Liver (tissue), 3 donors: ENCODE measurements around the gene RARRES2.

Experiments
- EGR1 ChIP-seq, 2 donors: IDR thresholded peaks; 2 replicates each; pipeline ENCODE4 v1.6.1; 2016 to 2018; ENCODE audit warnings: antibody characterized with exemption in 2 of 2, low read depth in 2 of 2
- HNF4A ChIP-seq, 2 donors: conservative IDR thresholded peaks; 2 replicates each; pipeline ENCODE4 v1.6.1; 2016; ENCODE audit warnings: antibody characterized with exemption in 2 of 2, mild to moderate bottlenecking in 2 of 2
- RAD21 ChIP-seq, 2 donors: IDR thresholded peaks; 2 replicates each; pipeline ENCODE4 v1.6.1; 2016; ENCODE audit warnings: antibody characterized with exemption in 2 of 2, mild to moderate bottlenecking in 2 of 2
- RXRA ChIP-seq, 2 donors: IDR thresholded peaks; 2 replicates each; pipeline ENCODE4 v1.6.1; 2017 to 2018; ENCODE audit warnings: antibody characterized with exemption in 2 of 2, mild to moderate bottlenecking in 1 of 2
- TAF1 ChIP-seq: conservative IDR thresholded peaks from 2 replicates; pipeline ENCODE4 v1.6.1; 2016; ENCODE audit warnings: antibody characterized with exemption, mild to moderate bottlenecking
- TF ChIP-seq, protein P1 (sequence below): fragments of 150-350 bp; IDR thresholded peaks from 2 replicates; pipeline ENCODE4 v1.5.1; 2017; ENCODE audit warnings: improper control_type of control experiment, low read depth, low read length; ENCODE audit not compliant: missing input control
- donor health status: healthy.
- donor health status: healthy.

DNA sequence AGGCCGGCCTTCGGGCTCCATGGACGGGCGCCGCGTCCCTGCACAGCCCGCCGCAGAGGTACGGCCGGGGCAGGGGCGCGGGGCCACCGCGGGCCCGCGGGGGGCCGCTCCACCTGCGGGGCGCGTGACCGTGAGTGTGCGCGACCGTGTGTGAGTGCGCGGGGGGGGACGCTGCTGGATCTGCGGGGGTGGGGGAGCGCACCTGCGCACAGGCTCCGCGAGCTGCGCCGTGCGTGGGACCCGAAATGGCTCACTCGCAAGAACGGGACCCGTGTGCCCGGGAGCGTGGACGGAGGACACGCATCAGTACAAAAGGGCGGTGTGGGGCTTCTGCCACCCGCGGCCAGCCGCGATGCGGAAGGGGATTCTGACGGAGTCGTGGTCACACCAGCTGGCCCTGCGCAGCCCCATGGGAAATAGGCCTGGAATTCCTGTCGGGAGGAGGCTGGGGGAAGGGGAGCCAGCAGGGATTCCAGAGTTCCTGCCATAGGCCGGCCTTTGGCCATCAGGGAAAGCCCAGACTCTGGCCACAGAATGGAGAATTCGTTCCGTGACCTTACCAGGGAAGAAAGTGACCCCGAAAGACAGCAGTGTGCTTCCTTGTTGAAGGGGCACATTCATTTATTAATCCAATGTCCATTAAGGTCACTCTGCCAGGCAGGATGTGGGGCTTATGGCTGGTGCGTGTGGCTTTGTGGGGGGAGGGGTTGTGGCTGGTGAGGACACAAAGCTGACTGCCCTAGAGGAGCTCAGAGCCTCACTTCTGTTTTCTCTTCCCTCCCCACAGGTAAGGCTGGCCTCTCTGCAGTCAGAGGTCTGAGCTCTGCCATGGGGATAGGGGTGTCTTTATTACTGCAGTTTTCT lies 27.7 kb upstream of the RARRES2 start:
- TF ChIP-seq, protein P1, sequence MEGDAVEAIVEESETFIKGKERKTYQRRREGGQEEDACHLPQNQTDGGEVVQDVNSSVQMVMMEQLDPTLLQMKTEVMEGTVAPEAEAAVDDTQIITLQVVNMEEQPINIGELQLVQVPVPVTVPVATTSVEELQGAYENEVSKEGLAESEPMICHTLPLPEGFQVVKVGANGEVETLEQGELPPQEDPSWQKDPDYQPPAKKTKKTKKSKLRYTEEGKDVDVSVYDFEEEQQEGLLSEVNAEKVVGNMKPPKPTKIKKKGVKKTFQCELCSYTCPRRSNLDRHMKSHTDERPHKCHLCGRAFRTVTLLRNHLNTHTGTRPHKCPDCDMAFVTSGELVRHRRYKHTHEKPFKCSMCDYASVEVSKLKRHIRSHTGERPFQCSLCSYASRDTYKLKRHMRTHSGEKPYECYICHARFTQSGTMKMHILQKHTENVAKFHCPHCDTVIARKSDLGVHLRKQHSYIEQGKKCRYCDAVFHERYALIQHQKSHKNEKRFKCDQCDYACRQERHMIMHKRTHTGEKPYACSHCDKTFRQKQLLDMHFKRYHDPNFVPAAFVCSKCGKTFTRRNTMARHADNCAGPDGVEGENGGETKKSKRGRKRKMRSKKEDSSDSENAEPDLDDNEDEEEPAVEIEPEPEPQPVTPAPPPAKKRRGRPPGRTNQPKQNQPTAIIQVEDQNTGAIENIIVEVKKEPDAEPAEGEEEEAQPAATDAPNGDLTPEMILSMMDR = no peak
- TF ChIP-seq RXRA (IDR thresholded peaks at IDR 0.05) = peak; percentile 41 to 52
- TF ChIP-seq HNF4A (conservative IDR thresholded peaks at IDR 0.05) = peak; percentile 31 to 33
- no peak for TF ChIP-seq EGR1 (IDR thresholded peaks at IDR 0.05; ENCODE audit: low read depth in 2 of 2)
- TF ChIP-seq TAF1 = peak; percentile 29
- TF ChIP-seq RAD21 (IDR thresholded peaks at IDR 0.05) = peak; percentile 8 to 36
